HCT116 (cell line): ENCODE measurements around the gene RUNX2. TPM values are rescaled to one million over a fixed set of nuclear protein-coding genes. Genes with fewer than 3 reads are reported as not detected.

Source experiments
- ATAC-seq: fragments of 200-7000 bp; cut with Tn5 transposase; 2 replicates; pipeline ENCODE4 v1.9.1; 2020; ENCODE audit warnings: mild to moderate bottlenecking, moderate library complexity
- BruUV-seq: library from RNA; stranded (reverse); fragments of 400-500 nt; replicated peaks from 2 replicates; lab custom pipeline; 2021; lab: Mats Ljungman, UMichigan
- CTCF ChIA-PET: fragments of 300-600 bp; sonication (Branson Sonifier 250); formaldehyde crosslinking; loops from one replicate; lab custom pipeline; 2021; ENCODE audit warnings: antibody characterized with exemption; lab: Charles Lee
- POLR2A ChIA-PET: fragments of 300-600, 350-600 bp; sonication (Branson Sonifier 250); formaldehyde crosslinking; loops from one replicate; lab custom pipeline; 2021; ENCODE audit warnings: antibody characterized with exemption; lab: Charles Lee
- RAD21 ChIA-PET, 2 experiments: fragments of 300-600 bp; sonication (Branson Sonifier 250); formaldehyde crosslinking; loops; one replicate each; lab custom pipeline; 2023; ENCODE audit warnings: low total read pairs in 2 of 2; ENCODE audit not compliant: uncharacterized antibody in 2 of 2, unreplicated experiment in 2 of 2, low non-redundant PET in 1 of 2; lab: Charles Lee
- DNase-seq: peaks from one replicate; pipeline ENCODE4 v3.0.0-alpha.2; 2010; ENCODE audit warnings: low read depth, low spot score
- H2AFZ ChIP-seq: fragments of 200-600 bp; shearing (Covaris generic), sonication (generic); 2 replicates; pipeline ENCODE4 v1.6.1; 2017; ENCODE audit warnings: low read depth, mixed run types, mixed read lengths, antibody characterized with exemption, low read length; ENCODE audit not compliant: poor library complexity, severe bottlenecking
- H3K27ac ChIP-seq: 2 replicates; pipeline ENCODE4 v1.5.1; 2012; ENCODE audit warnings: low read depth, low read length
- H3K27me3 ChIP-seq: fragments of 200-600 bp; sonication (generic); 2 replicates; pipeline ENCODE4 v1.6.1; 2016; ENCODE audit warnings: mixed run types, low read length, mixed read lengths; ENCODE audit not compliant: insufficient read depth
- H3K36me3 ChIP-seq, 2 experiments: fragments of 200-500 bp in 1 of 2; fragments of 200-600 bp in 1 of 2; sonication (Bioruptor generic) in 1 of 2; sonication (generic) in 1 of 2; 2 replicates each; pipeline versions ENCODE4 v1.5.1 to v1.6.1; 2014 to 2016; ENCODE audit warnings: low read length in 2 of 2, inconsistent platforms in 1 of 2, mixed read lengths in 1 of 2, mixed run types in 1 of 2; ENCODE audit not compliant: insufficient read depth in 2 of 2, control insufficient read depth in 1 of 2
- H3K4me1 ChIP-seq, 2 experiments: fragments of 200-600 bp in 1 of 2; sonication (generic) in 1 of 2; 2 replicates each; pipeline versions ENCODE4 v1.5.1 to v1.6.1; 2012 to 2017; ENCODE audit warnings: low read length in 2 of 2, inconsistent platforms in 1 of 2, mild to moderate bottlenecking in 1 of 2, mixed read lengths in 1 of 2, mixed run types in 1 of 2, moderate library complexity in 1 of 2; ENCODE audit not compliant: insufficient read depth in 2 of 2, control insufficient read depth in 1 of 2
- H3K4me2 ChIP-seq: fragments of 200-600 bp; sonication (generic); 2 replicates; pipeline ENCODE4 v1.6.1; 2017; ENCODE audit warnings: mixed run types, low read length, mixed read lengths
- H3K4me3 ChIP-seq, 2 experiments: fragments of 200-600 bp in 1 of 2; sonication (generic) in 1 of 2; replicated peaks in 1 of 2; 2 replicates each; pipeline ENCODE4 v1.5.1; 2011 to 2016; ENCODE audit warnings: low read length in 2 of 2, control low read depth in 1 of 2, low read depth in 1 of 2, mild to moderate bottlenecking in 1 of 2, mixed read lengths in 1 of 2, mixed run types in 1 of 2
- H3K79me2 ChIP-seq: fragments of 200-600 bp; sonication (generic); 2 replicates; pipeline ENCODE4 v1.6.1; 2017; ENCODE audit warnings: mild to moderate bottlenecking, mixed run types, low read length, moderate library complexity, mixed read lengths; ENCODE audit not compliant: insufficient read depth
- H3K9ac ChIP-seq: fragments of 200-600 bp; sonication (generic); 2 replicates; pipeline ENCODE4 v1.6.1; 2016; ENCODE audit warnings: low read length, mixed read lengths
- H3K9me2 ChIP-seq: fragments of 200-600 bp; sonication (generic), shearing (Covaris generic); 2 replicates; pipeline ENCODE4 v1.6.1; 2017; ENCODE audit warnings: mixed run types, mild to moderate bottlenecking, moderate library complexity; ENCODE audit not compliant: insufficient read depth
- H3K9me3 ChIP-seq, 2 experiments: fragments of 200-500 bp in 1 of 2; fragments of 200-600 bp in 1 of 2; sonication (Bioruptor generic) in 1 of 2; sonication (generic) in 1 of 2; 2 replicates each; pipeline ENCODE4 v1.6.1; 2014 to 2017; ENCODE audit warnings: low read length in 2 of 2, mixed read lengths in 2 of 2, inconsistent platforms in 1 of 2, low read depth in 1 of 2, mild to moderate bottlenecking in 1 of 2, mixed run types in 1 of 2, moderate library complexity in 1 of 2; ENCODE audit not compliant: control insufficient read depth in 1 of 2, insufficient read depth in 1 of 2
- H4K20me1 ChIP-seq: fragments of 200-600 bp; sonication (generic), shearing (Covaris generic); 2 replicates; pipeline ENCODE4 v1.6.1; 2017; ENCODE audit warnings: mixed run types, mild to moderate bottlenecking, moderate library complexity; ENCODE audit not compliant: insufficient read depth
- ATF3 ChIP-seq: IDR thresholded peaks from 2 replicates; pipeline ENCODE4 v1.6.1; 2012
- CEBPB ChIP-seq: IDR thresholded peaks from 2 replicates; pipeline ENCODE4 v1.6.1; 2012; ENCODE audit warnings: low read depth
- CTCF ChIP-seq, 3 experiments: fragments of 200-600 bp in 1 of 3; sonication (generic) in 1 of 3; IDR thresholded peaks in 2 of 3; conservative IDR thresholded peaks in 1 of 3; 2 replicates each; pipeline ENCODE4 v1.5.1; 2012 to 2017; ENCODE audit warnings: low read depth in 2 of 3, low read length in 2 of 3, antibody characterized with exemption in 1 of 3, borderline replicate concordance in 1 of 3, control low read depth in 1 of 3, mild to moderate bottlenecking in 1 of 3, mixed read lengths in 1 of 3, mixed run types in 1 of 3, moderate library complexity in 1 of 3; ENCODE audit not compliant: insufficient read depth in 1 of 3
- EGR1 ChIP-seq: IDR thresholded peaks from 2 replicates; pipeline ENCODE4 v1.6.1; 2012; ENCODE audit warnings: low read depth
- ELF1 ChIP-seq: IDR thresholded peaks from 2 replicates; pipeline ENCODE4 v1.6.1; 2012; ENCODE audit warnings: low read depth, borderline replicate concordance
- EZH2 ChIP-seq: fragments of 200-600 bp; sonication (generic); IDR thresholded peaks from 2 replicates; pipeline ENCODE4 v1.6.1; 2017; ENCODE audit warnings: antibody characterized with exemption, mixed run types
- EZH2phosphoT487 ChIP-seq: fragments of 200-600 bp; IDR thresholded peaks from 2 replicates; pipeline ENCODE4 v1.6.1; 2018; ENCODE audit warnings: antibody characterized with exemption, borderline replicate concordance
- FOSL1 ChIP-seq: IDR thresholded peaks from 2 replicates; pipeline ENCODE4 v1.6.1; 2012; ENCODE audit warnings: low read depth
- JUND ChIP-seq: IDR thresholded peaks from 2 replicates; pipeline ENCODE4 v1.6.1; 2012
- MAX ChIP-seq: IDR thresholded peaks from 2 replicates; pipeline ENCODE4 v1.6.1; 2012
- POLR2AphosphoS5 ChIP-seq: IDR thresholded peaks from 2 replicates; pipeline ENCODE4 v1.6.1; 2011; ENCODE audit warnings: mild to moderate bottlenecking, low read depth, low read length, moderate library complexity
- TCF7L2 ChIP-seq: IDR thresholded peaks from 2 replicates; pipeline ENCODE4 v1.7.0; 2011; ENCODE audit warnings: borderline replicate concordance, inconsistent platforms; ENCODE audit not compliant: insufficient read depth, insufficient read length; ENCODE audit errors: extremely low read depth
- ZBTB33 ChIP-seq: IDR thresholded peaks from 2 replicates; pipeline ENCODE4 v1.6.1; 2011; ENCODE audit warnings: mild to moderate bottlenecking, low read length, moderate library complexity; ENCODE audit not compliant: insufficient replicate concordance; ENCODE audit errors: extremely low read depth
- intact Hi-C: fragments of 100-400 bp; cut with micrococcal nuclease; formaldehyde crosslinking; loops from 2 replicates; pipeline ENCODE4 v1.10.0; 2022
- total RNA-seq: library from RNA; stranded (reverse); gene quantifications from one replicate; pipeline ENCODE4 v1.2.1, GENCODE V29; 2021; ENCODE audit not compliant: unreplicated experiment

Gene RUNX2
- total RNA-seq, 1 experiment from 2014 or later: 1.1 TPM

GRCh38 chr6:45667300-45667699 lies 339.2 kb downstream of the RUNX2 start (continued):
- TF ChIP-seq EZH2phosphoT487 (no peak), POLR2AphosphoS5 (no peak), TCF7L2 (no peak)

GRCh38 chr6:45667766-45668165 lies 339.6 kb downstream of the RUNX2 start:
- ChIA-PET RAD21 (no interaction called here), CTCF (no interaction called here), POLR2A (no interaction called here)
- Histone ChIP-seq H4K20me1 (no peaks in the 10 kb centered on the region), H3K27me3 (no peaks in the 10 kb centered on the region), H3K4me2 (no peak overlapping the region), H3K79me2 (no peaks in the 10 kb centered on the region), H3K9me2 (no peaks in the 10 kb centered on the region), H3K9ac (no peak overlapping the region), H2AFZ (no peak overlapping the region), H3K36me3 (no peaks in the 10 kb centered on the region), H3K9me3 (no peaks in the 10 kb centered on the region), H3K27ac (no peak overlapping the region), H3K4me1 (no peaks in the 10 kb centered on the region), H3K4me3 (no peak overlapping the region)
- DNase-seq (no peak), ATAC-seq (no peak)
- TF ChIP-seq ATF3 (no peak), JUND (no peak)
- intact Hi-C loops: no loop called here
- no TSS peak for BruUV-seq

- no peaks in the 10 kb centered on the region for H4K20me1 ChIP-seq
- H3K27me3 ChIP-seq: no peaks in the 10 kb centered on the region
- no peaks in the 10 kb centered on the region for H3K4me1 ChIP-seq
- H3K4me3 ChIP-seq: no peak overlapping the region
- no peaks in the 10 kb centered on the region for H3K9me2 ChIP-seq
- no peak for TF ChIP-seq EZH2
- no peak for TF ChIP-seq MAX
- TF ChIP-seq CEBPB: no peak
- no peak for TF ChIP-seq FOSL1
- TF ChIP-seq ELF1: no peak
- TF ChIP-seq CTCF (IDR thresholded peaks at IDR 0.05 in 2 of 3, conservative IDR thresholded peaks at IDR 0.05 in 1 of 3; ENCODE audit: borderline replicate concordance in 1 of 3, insufficient read depth in 1 of 3, low read depth in 2 of 3, low read length in 2 of 3): no peak
- TF ChIP-seq JUND: no peak
- TF ChIP-seq EZH2phosphoT487: no peak
- TF ChIP-seq EGR1: no peak
- TF ChIP-seq ZBTB33: no peak
- TF ChIP-seq ATF3: no peak
- TF ChIP-seq, all 23 proteins: peak for 0
- Histone ChIP-seq H3K9me3 (no peaks in the 10 kb centered on the region), H3K9ac (no peak overlapping the region), H3K27ac (no peak overlapping the region), H3K36me3 (no peaks in the 10 kb centered on the region), H3K79me2 (no peaks in the 10 kb centered on the region), H2AFZ (no peak overlapping the region), H3K4me2 (no peak overlapping the region)
- intact Hi-C loops: no loop called here
- BruUV-seq: no TSS peak
- ChIA-PET POLR2A (no interaction called here), RAD21 (no interaction called here), CTCF (no interaction called here)
- no peak for ATAC-seq
- no peak for DNase-seq
These were observed 340.6 kb downstream of the RUNX2 start for GRCh38 chr6:45668705-45669104.
